Measurements from ENCODE around the gene ITPRID2.

The ITPRID2 gene

DNA sequence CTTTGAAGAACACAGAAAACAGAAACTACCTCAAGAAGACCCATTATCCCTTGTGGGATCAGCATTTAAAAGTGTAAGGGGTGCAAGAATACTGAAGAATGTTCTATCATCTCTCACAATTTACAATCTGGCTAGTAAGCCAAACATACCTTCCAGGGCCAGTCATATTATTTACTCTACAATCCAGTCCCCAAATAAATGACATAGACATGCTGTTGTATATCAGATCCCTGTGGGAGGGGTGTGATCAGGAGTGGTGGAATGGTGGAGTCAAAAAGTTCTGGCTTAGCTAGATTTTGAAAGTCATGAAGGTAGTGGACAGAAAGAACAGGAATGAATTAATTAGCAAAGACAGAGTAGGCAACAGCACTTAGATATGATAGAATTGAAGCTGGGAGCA lies 1.8 kb upstream of the ITPRID2 start:
- no peak overlapping the region for H3K4me3 ChIP-seq (replicated peaks in 1 of 2; ENCODE audit: low read depth in 2 of 2, low read length in 2 of 2)
- TF ChIP-seq, protein P1, sequence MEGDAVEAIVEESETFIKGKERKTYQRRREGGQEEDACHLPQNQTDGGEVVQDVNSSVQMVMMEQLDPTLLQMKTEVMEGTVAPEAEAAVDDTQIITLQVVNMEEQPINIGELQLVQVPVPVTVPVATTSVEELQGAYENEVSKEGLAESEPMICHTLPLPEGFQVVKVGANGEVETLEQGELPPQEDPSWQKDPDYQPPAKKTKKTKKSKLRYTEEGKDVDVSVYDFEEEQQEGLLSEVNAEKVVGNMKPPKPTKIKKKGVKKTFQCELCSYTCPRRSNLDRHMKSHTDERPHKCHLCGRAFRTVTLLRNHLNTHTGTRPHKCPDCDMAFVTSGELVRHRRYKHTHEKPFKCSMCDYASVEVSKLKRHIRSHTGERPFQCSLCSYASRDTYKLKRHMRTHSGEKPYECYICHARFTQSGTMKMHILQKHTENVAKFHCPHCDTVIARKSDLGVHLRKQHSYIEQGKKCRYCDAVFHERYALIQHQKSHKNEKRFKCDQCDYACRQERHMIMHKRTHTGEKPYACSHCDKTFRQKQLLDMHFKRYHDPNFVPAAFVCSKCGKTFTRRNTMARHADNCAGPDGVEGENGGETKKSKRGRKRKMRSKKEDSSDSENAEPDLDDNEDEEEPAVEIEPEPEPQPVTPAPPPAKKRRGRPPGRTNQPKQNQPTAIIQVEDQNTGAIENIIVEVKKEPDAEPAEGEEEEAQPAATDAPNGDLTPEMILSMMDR (IDR thresholded peaks at IDR 0.05; ENCODE audit: low read depth, low read length), result no peak
- no peak for DNase-seq (ENCODE audit: low read depth in 2 of 2)

DNA sequence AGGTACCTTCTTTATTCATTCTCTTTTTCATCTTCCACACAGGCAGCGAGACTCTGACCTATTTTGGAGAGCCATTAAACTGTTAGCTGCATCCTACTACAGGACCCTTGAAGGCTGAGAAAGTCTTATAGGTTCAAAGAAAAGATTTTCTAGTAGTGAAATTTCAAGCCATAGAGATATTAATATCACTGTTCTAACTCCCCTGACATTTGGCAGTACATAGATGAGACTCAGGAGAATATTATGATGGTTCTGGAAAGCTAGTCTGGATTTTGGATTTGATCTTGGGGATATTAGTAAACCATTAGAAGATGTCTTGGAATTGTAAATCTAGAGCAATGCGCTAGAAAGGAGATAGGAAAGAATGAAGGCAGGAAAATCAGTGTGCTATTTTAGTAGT lies 1.3 kb upstream of the ITPRID2 start:
- DNase-seq (ENCODE audit: low read depth in 2 of 2), result no peak
- TF ChIP-seq, protein P1 (IDR thresholded peaks at IDR 0.05; ENCODE audit: low read depth, low read length), result no peak
- no peak overlapping the region for H3K4me3 ChIP-seq (replicated peaks in 1 of 2; ENCODE audit: low read depth in 2 of 2, low read length in 2 of 2)

DNA sequence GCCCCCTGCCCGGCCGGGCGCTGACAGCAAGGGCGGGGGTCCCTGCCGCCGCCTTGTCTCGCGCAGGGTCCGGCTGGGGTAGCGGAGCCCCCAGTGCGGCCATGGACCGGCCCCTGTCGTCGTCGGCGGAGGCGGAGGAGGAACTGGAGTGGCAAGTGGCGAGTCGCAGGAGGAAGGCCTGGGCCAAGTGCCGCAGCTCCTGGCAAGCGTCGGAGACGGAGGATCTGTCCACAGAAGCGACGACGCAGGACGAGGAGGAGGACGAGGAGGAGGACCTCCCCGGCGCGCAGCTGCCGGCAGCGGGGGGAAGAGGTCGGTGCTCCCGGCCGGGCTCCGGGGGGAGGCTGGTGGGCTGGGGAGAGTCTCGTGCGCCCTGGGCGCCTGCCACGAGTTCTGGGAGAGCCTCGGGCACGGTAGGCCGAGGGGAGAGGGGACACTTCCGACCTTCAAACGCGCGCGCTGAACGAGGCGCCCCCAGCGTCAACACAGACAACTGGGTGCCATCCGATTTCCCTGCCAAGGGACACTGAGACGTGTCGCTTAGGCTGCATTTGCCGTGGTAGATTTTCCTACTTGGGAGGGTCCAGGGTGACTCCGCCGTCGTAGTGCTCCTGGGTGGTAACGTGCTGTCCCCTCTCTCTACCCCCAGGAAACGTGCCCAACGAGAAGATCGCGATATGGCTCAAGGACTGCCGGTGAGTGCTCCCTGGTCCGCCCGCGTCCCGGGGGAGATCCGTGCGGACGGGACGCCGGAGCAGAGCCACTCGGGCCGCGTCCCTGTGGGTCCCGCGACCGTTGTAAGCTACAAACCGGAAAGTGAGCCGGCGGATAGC lies 652 bp downstream of the ITPRID2 start:
- peak overlapping the region; percentile 82 to 85 for H3K4me3 ChIP-seq (replicated peaks in 1 of 2; ENCODE audit: low read depth in 2 of 2, low read length in 2 of 2)
- TF ChIP-seq, protein P1 (IDR thresholded peaks at IDR 0.05; ENCODE audit: low read depth, low read length), result no peak
- DNase-seq (ENCODE audit: low read depth in 2 of 2), result peak; percentile 70 to 71

DNA sequence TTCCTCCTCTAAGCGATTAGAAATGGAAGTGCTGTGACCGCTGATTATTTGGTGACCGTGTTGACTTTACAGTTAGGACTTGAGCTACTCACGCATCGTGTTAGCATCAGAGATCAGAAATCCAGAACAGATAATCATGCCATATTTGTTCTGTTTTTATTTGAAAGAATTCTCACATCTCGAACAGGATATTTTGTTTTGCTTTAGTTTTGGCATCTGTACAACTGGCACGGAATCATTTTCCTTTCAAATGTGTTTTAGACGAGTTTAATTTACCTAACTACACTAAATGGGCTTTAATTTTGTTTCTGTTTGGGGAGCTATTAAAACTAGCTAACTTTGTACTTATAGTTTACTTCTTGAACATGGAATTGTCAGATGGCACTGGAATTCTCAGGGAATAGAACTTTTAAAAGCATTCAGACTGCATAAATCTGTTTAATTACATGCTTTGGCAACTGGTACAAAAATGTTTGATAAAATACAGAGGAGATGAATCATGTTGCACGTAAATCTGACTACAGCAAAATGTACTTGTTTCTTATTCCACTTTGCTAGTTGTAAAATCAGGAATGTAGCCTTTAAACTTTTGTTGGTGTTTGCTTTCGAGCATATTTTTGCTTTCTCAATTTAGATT lies 1.4 kb downstream of the ITPRID2 start:
- peak overlapping the region; percentile 82 to 85 for H3K4me3 ChIP-seq (replicated peaks in 1 of 2; ENCODE audit: low read depth in 2 of 2, low read length in 2 of 2)
- DNase-seq (ENCODE audit: low read depth in 2 of 2), result peak; percentile 60 to 64
- TF ChIP-seq, protein P1 (IDR thresholded peaks at IDR 0.05; ENCODE audit: low read depth, low read length), result no peak

DNA sequence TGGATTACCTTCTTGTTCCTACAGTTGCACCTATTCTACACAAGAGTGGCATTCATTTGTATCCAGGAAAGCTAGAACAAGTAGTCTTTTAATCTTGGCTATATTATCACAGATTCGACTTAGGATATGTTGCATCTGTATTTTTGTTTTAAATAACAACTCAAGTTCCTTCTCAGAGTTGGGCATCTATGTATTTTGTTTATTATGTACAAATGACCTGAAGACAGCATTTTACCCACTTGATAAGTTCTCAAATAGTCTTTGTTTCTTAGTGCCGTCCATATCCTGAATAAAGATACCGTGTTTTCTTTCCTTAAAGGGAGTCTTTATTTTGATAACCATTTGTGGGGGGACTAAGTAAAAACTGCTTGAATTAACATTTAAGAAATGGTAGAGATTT lies 2.9 kb downstream of the ITPRID2 start:
- DNase-seq (ENCODE audit: low read depth in 2 of 2), result no peak
- H3K4me3 ChIP-seq (replicated peaks in 1 of 2; ENCODE audit: low read depth in 2 of 2, low read length in 2 of 2), result peak overlapping the region; percentile 41 to 82
- TF ChIP-seq, protein P1 (IDR thresholded peaks at IDR 0.05; ENCODE audit: low read depth, low read length), result no peak

DNA sequence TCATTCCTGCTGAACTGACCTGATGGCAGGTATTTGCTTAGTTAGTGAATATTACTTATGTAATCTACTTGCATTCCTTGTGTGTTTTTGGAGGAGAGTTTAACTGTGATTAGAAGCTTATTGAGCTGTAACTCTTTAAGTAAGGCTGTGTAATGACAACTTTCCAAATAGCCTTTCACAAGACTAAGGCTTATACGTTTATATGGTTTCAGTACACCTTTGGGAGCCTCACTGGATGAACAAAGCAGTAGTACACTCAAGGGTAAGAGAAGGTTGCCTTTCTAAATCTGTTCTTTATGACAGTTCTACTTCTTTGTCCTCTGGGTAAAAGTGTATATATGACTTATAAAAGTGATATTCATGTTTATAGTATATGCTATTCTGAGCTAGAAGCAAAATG lies 4.3 kb downstream of the ITPRID2 start:
- DNase-seq (ENCODE audit: low read depth in 2 of 2), result no peak
- TF ChIP-seq, protein P1 (IDR thresholded peaks at IDR 0.05; ENCODE audit: low read depth, low read length), result no peak
- no peak overlapping the region for H3K4me3 ChIP-seq (replicated peaks in 1 of 2; ENCODE audit: low read depth in 2 of 2, low read length in 2 of 2)
